Fibroblast of skin of left quadriceps (primary cell): ENCODE measurements around the gene RRP1.

Source experiments
- DNase-seq, 2 experiments: peaks; one replicate each; pipeline ENCODE4 v3.0.0-alpha.2; 2013; ENCODE audit warnings: low read depth in 2 of 2

The RRP1 gene

GRCh38 chr21:43800566-43800965, 11.2 kb downstream of the RRP1 start:
- DNase-seq: no peak

- DNase-seq: no peak
These were observed 11.8 kb downstream of the RRP1 start for GRCh38 chr21:43801006-43801783.

- no peak for DNase-seq
These were observed 13.4 kb downstream of the RRP1 start for GRCh38 chr21:43802713-43803313.

GRCh38 chr21:43803558-43804300, 14.4 kb downstream of the RRP1 start:
- DNase-seq: no peak

DNA sequence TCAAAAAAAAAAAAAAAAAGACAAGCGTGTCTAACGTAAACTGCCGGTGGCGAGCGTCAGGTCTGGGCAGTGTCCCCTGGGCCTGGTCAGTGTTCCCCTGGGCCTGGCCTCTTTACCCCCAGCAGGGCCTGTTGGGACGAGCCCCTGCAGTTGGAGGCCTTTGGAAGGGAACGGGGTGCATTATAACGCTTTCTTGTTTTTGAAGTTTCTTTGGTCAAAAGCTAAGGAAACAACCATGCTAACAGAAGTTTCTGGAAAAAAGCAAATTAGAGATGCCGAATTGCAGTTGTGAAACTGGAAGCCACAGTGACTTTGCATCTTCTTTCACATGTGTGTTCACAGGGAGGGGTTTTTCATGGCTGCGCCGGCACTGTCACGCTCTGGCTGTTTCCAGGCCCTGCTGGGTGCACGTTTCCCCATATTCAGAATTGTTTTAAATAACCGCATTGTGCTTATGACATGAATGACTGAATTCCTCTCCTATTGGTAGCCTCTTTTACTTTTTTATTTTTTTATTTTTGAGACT, 16.0 kb downstream of the RRP1 start:
- DNase-seq: no peak

DNA sequence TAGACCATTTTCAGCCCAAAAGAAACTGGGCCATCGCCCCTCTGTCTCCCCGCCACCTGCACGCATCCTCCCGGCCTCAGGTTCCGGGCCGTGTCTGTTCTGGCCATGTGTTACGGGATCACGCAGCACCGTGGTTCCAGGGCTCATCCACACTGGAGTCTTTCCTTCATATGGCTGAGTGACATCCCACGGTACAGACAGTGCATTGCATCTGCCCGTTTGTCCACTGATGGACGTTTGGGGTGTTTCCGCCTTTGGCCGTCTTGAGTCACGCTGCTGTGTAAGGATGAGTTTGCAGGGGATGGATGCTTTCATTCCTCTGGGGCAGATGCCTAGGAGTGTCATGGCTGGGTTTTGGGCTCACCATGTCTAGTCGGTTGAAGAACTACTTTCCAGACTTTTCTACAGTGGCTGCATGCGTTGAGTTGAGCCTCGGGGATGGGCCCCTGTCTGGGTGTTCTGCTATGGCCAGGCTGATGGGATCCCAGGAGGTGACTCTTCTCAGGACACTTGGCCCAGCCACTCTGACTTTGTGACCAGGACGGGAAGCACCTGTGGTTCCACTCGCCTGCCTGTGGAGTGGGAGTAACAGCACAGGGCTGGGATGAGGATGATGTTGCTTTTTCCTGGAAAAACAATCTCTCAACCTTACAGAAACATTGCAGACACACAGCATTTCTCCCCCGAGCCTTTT, 16.8 kb downstream of the RRP1 start:
- DNase-seq: no peak

DNA sequence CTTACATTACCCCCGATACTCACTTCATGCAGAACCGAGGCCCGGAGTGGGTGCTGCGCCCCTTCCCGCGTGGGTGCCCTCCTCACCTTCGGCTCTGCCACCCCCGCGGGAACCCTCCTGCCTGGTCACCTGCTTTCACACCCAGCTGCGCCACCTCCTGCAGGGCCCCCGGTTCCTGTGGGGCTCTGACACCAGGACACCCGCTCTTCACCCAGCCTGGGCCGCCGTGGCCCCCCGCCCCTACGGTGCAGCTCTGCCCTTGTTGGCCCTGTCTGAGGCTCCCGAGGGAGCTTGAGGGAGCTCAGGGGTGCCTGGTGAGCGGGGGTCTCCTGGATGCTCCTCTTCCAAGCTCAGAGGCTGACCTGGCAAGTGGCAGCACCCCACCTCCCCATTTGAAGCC, 19.0 kb downstream of the RRP1 start:
- DNase-seq: no peak

DNA sequence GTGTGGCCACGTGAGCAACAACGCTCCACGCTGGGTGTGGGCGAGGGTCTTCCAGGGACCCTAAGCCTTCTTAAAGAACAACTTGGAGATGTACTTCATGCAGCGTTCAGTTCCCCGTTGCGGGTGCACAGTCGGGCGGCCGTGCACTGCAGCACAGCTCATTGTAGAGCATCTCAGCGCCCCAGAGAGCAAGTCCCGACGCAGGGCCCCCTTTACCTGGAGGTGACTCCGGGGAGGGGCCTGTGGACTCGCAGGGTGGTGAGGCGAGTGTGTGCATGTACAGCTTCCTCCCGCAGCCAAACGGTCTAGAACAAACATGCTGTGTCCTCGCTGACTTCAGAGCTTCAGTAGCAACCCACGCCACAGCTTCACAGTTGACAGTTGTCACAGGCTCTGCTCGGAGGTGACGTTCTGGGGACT, 19.5 kb downstream of the RRP1 start:
- no peak for DNase-seq

- no peak for DNase-seq
These were observed 20.0 kb downstream of the RRP1 start for GRCh38 chr21:43809346-43809799.

DNA sequence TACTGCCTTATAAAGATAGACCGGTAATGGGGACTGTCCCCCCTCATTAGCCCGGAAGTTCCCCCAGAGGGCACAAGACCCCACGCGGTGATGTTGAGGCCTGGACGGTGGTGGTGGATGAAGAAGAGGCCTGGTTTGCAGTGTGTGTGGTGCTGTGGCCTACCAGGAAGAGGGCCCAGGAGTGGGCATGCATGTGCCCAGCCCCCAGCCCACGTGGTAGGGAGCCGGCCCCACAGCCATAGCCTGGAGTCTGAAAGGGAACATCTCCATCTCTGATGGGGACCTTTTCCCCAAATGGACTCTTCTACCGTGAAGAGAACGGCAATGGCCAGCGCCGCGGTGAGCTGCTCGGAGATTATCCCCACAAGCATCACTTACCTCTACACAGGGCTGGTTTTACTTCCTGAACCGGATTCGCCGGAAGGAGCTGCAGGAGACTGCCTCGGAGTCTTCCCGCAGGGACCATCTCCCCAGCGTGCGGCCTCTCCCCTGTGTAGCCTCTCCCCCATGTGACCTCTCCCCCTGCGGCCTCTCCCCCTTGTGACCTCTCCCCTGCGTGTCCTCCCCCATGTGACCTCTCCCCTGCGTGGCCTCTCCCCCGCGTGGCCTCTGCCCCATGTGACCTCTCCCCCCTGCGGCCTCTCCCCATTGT, 20.6 kb downstream of the RRP1 start:
- DNase-seq: no peak

DNA sequence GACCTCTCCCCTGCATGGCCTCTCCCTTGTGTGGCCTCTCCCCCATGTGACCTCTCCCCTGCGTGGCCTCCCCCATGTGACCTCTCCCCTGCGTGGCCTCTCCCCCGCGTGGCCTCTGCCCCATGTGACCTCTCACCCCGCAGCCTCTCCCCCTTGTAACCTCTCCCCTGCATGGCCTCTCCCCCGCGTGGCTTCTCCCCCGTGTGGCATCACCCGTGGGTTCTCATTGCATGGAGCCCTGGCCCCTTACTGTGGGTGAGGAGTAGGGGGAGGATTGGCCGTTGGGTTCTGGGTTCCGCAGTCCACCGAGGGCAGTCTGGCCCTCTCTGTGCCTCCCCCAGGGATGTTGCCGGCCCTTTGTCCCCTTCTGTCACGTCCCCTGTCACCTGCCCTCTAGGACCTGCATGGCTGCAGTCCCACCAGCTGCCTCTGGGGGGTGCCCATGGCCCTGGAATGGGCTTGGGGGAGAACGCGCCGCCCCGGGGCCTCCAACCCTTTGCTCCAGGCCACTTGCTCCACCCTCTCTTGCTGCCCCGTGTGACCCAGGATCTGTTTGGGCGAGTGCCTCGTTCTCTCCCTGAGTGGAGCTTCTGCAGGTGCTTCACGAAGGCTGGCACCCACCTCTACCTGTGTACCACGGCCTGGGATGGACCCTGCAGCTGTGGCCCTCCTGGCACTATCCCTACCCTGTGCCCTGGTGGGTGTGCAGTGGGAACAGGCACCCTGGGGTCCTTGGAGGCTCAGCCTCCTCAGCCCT, 21.3 kb downstream of the RRP1 start:
- peak; percentile 10 to 14 for DNase-seq

DNA sequence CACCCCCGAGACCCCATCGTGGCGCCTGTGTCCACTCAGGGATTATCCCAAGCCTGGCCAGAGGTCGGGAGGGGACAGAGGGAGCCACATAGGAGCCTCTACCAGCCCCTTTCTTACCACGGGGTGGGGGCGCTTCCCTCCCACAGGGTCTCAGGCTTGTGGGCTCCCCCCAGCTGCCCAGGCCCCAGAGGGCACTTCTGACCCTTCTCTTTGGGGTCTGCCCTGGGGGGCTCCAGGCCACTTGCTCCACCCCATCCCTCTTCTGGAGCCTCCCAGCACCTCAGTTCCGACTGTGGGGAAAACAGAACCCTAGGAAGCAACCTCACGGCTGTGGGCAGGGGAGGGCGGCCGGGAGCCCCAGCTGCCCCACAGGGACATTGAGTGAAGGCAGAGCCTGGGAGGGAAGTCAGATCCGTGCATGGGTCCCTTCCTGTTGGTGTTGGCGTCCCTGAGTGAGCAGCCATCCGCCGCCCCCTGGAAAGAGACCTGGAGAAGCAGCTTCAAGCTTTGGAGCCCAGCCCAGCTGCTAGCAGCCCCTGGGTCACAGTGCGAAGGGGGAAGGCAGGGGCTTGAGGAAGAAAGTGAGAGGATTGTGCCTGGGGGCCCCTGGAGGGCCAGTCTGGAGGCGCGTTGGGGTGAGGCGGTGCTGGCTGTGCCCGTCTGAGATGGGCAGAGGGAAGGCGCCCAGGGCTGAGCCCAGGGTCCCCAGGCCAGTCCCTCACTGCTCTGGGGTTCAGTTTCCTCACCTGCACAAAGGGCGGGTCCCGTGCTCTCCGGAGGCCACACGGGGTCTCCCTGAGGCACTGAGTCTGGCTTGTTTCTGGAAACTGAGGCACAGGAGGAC, 22.1 kb downstream of the RRP1 start:
- no peak for DNase-seq

DNA sequence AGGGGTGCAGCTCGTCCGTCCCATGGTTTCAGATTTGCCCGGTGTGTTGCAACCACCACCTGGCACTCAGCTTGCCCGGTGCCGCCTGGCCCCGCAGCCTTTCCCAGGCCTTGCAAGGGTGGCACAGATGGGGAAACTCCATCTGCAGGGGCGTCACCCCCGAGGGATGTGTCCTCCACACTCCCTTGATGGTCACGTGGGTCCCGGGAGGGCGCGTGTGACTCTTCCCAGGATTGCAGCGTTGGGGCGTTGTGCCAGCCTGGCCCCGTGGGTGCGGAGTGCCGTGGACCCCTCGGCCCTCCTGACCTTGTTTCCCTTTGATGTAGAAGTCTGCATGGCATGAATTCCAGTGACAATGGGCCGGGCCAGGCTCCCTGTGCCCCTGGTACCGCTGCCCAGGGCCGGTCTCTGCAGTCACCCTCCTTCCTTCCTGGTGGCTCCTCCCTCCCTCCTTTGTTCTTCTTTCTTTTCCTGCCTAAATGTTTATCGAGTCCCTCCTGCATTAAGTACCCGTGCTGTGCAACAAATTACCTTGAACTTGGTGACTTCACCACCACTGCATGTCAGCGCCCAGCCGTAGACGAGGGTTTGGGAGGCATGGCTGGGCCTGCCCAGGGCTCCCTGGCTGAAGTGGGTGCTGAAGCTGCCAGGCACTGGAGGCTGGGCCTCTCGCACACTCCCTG, 22.9 kb downstream of the RRP1 start:
- no peak for DNase-seq

GRCh38 chr21:43812957-43813655, 23.7 kb downstream of the RRP1 start:
- DNase-seq: no peak

GRCh38 chr21:43813656-43813980, 24.2 kb downstream of the RRP1 start:
- no peak for DNase-seq

DNA sequence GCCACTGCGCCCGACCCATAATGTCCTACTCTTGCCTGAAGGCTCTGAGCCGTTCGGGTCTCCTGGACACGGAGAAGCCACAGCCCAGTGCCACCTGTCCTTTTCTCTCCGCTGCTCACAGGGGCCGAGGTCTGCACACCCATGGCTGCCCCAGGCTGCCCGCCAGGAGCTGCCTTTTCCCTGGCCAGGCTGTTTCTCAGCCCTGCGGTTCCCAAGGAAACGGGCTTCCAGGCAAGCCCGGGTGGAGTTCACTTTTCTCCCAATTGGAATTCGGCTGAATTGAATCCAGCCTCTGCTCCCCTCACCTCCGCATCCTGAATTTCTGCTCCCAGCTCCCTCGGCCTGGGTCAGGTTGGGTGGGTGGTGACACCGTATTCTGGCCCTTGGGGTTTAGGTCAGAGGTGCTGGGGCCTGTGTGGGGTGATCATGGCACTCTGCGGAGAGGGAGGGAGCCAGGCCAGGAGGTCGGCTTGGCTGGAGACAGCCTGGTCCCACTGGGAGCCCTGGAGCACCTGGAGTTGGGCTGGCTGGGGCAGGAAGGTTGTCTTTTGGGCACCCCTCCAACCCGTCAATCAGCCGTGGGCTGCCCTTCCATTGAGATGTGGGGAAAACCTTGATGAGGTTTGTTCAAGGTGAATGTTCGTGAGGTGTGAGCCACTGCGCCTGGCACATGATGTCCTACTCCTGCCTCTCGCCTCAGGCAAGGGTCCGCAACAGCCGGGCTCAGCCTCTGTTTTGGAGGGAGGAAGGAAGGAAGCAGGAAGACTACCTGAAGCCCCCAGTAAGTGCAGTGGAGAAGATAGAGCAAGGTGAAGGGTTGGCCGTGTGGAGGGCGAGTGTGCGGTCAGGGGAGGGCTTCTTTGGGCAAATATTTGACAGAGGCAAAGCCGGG, 25.1 kb downstream of the RRP1 start:
- no peak for DNase-seq

DNA sequence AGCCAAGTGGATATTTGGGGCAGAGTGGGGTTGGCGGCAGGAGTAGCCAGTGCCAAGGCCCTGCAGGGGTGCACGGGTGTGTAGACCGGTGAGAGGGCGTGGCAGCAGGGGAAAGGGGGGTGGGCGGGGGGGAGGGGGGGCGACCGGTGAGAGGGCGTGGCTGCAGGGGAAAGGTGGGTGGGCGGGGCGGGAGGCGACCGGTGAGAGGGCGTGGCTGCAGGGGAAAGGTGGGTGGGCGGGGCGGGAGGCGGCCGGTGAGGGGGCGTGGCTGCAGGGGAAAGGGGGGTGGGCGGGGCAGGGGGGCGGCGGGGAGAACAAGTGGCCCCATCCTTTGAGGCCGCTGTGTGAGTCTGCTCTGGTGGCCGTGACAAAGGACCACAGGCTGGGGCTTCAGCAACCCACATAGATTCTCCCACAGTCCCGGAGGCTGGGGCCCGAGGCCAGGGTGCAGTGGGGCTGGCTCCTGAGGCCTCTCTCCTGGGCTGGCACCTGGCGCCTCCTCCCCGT, 25.8 kb downstream of the RRP1 start:
- no peak for DNase-seq
